ENCODE results near the gene XIRP2. TPM values are rescaled to one million over a fixed set of nuclear protein-coding genes. Genes with fewer than 3 reads are reported as not detected.

Gene XIRP2
- total RNA-seq, 1 experiment from 2014 or later = not detected

DNA sequence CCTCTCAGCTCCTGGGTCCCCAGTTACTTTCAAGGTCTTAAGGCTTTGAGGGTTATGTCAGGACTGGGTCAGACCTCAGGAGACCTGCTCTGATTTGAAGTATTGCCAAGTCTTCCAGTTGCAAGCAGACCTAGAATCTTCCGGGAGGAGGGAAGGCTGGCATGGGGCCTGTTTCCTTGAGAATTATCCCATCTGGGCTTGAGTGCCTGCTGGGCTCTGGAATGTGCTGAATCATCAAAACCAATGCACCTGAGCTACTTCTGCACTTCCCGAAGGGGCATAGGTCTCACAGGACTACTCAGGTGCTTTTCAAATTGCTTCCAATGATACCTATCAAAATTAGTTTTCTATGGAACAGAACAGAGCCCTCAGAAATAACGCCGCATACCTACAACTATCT lies 327.3 kb downstream of the XIRP2 start:
- Histone ChIP-seq H3K9me2 (ENCODE audit: insufficient read depth) (no peaks in the 10 kb centered on the region), H3K79me2 (ENCODE audit: insufficient read depth, low read length) (no peaks in the 10 kb centered on the region), H3K27me3 (ENCODE audit: insufficient read depth, low read length) (no peaks in the 10 kb centered on the region), H4K20me1 (ENCODE audit: insufficient read depth) (no peaks in the 10 kb centered on the region), H3K4me2 (ENCODE audit: low read length) (no peak overlapping the region), H2AFZ (ENCODE audit: low read depth, low read length, poor library complexity, severe bottlenecking) (no peak overlapping the region), H3K4me1 (ENCODE audit: control insufficient read depth in 1 of 2, insufficient read depth in 2 of 2, low read length in 2 of 2) (no peaks in the 10 kb centered on the region), H3K27ac (ENCODE audit: low read depth, low read length) (no peak overlapping the region), H3K9ac (ENCODE audit: low read length) (no peak overlapping the region), H3K4me3 (replicated peaks in 1 of 2; ENCODE audit: low read depth in 1 of 2, low read length in 2 of 2) (no peak overlapping the region), H3K9me3 (ENCODE audit: control insufficient read depth in 1 of 2, insufficient read depth in 1 of 2, low read depth in 1 of 2, low read length in 2 of 2) (no peaks in the 10 kb centered on the region), H3K36me3 (ENCODE audit: control insufficient read depth in 1 of 2, insufficient read depth in 2 of 2, low read length in 2 of 2) (no peaks in the 10 kb centered on the region)
- RAD21 ChIA-PET (ENCODE audit: low non-redundant PET in 1 of 2, low total read pairs in 2 of 2, uncharacterized antibody in 2 of 2, unreplicated experiment in 2 of 2) = no interaction called here
- DNase-seq (ENCODE audit: low read depth, low spot score) (no peak), ATAC-seq (no peak)
- intact Hi-C loops (cut with micrococcal nuclease) = no loop called here
- no TSS peak for BruUV-seq (replicated peaks)
- CTCF ChIA-PET = no interaction called here
- TF ChIP-seq ELF1 (IDR thresholded peaks at IDR 0.05; ENCODE audit: borderline replicate concordance, low read depth) (no peak), YY1 (IDR thresholded peaks at IDR 0.05; ENCODE audit: extremely low read depth, insufficient replicate concordance, low read depth, low read length) (no peak), ZFX (IDR thresholded peaks at IDR 0.05) (no peak), JUND (IDR thresholded peaks at IDR 0.05) (no peak), SP1 (IDR thresholded peaks at IDR 0.05; ENCODE audit: low read depth) (no peak), ZNF274 (IDR thresholded peaks at IDR 0.05; ENCODE audit: low read depth, low read length) (no peak), CBX3 (IDR thresholded peaks at IDR 0.05; ENCODE audit: low read depth) (no peak), CTCF (IDR thresholded peaks at IDR 0.05 in 2 of 3, conservative IDR thresholded peaks at IDR 0.05 in 1 of 3; ENCODE audit: borderline replicate concordance in 1 of 3, insufficient read depth in 1 of 3, low read depth in 2 of 3, low read length in 2 of 3) (no peak), SIN3A (IDR thresholded peaks at IDR 0.05; ENCODE audit: low read depth) (no peak), SRF (IDR thresholded peaks at IDR 0.05; ENCODE audit: low read depth) (no peak), FOSL1 (IDR thresholded peaks at IDR 0.05; ENCODE audit: low read depth) (no peak), RAD21 (IDR thresholded peaks at IDR 0.05; ENCODE audit: low read depth) (no peak), EGR1 (IDR thresholded peaks at IDR 0.05; ENCODE audit: low read depth) (no peak), POLR2A (IDR thresholded peaks at IDR 0.05; ENCODE audit: borderline replicate concordance, extremely low read depth, insufficient read depth, insufficient read length) (no peak), POLR2AphosphoS5 (IDR thresholded peaks at IDR 0.05; ENCODE audit: low read depth, low read length) (no peak)
- TF ChIP-seq, protein P1, sequence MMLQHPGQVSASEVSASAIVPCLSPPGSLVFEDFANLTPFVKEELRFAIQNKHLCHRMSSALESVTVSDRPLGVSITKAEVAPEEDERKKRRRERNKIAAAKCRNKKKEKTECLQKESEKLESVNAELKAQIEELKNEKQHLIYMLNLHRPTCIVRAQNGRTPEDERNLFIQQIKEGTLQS (IDR thresholded peaks at IDR 0.05) = no peak
- TF ChIP-seq, protein P2, sequence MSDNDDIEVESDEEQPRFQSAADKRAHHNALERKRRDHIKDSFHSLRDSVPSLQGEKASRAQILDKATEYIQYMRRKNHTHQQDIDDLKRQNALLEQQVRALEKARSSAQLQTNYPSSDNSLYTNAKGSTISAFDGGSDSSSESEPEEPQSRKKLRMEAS (IDR thresholded peaks at IDR 0.05) = no peak
- TF ChIP-seq, protein P3, sequence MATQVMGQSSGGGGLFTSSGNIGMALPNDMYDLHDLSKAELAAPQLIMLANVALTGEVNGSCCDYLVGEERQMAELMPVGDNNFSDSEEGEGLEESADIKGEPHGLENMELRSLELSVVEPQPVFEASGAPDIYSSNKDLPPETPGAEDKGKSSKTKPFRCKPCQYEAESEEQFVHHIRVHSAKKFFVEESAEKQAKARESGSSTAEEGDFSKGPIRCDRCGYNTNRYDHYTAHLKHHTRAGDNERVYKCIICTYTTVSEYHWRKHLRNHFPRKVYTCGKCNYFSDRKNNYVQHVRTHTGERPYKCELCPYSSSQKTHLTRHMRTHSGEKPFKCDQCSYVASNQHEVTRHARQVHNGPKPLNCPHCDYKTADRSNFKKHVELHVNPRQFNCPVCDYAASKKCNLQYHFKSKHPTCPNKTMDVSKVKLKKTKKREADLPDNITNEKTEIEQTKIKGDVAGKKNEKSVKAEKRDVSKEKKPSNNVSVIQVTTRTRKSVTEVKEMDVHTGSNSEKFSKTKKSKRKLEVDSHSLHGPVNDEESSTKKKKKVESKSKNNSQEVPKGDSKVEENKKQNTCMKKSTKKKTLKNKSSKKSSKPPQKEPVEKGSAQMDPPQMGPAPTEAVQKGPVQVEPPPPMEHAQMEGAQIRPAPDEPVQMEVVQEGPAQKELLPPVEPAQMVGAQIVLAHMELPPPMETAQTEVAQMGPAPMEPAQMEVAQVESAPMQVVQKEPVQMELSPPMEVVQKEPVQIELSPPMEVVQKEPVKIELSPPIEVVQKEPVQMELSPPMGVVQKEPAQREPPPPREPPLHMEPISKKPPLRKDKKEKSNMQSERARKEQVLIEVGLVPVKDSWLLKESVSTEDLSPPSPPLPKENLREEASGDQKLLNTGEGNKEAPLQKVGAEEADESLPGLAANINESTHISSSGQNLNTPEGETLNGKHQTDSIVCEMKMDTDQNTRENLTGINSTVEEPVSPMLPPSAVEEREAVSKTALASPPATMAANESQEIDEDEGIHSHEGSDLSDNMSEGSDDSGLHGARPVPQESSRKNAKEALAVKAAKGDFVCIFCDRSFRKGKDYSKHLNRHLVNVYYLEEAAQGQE (IDR thresholded peaks at IDR 0.05; ENCODE audit: low read depth) = no peak
- POLR2A ChIA-PET = no interaction called here
